HEK293 (cell line): ENCODE results near the gene MDN1.

ENCODE experiments used
- AEBP2 ChIP-seq: fragments of 450-650 bp; formaldehyde crosslinking; IDR thresholded peaks from 2 replicates; pipeline ENCODE4 v1.5.1; 2016; ENCODE audit warnings: missing biosample characterization, missing genetic modification characterization, borderline replicate concordance
- EGR2 ChIP-seq: fragments of 450-650 bp; formaldehyde crosslinking; IDR thresholded peaks from 2 replicates; pipeline ENCODE4 v1.5.1; 2016; ENCODE audit warnings: low read depth, missing biosample characterization, missing genetic modification characterization
- MZF1 ChIP-seq: fragments of 450-650 bp; formaldehyde crosslinking; IDR thresholded peaks from 2 replicates; pipeline ENCODE4 v1.5.1; 2017; ENCODE audit warnings: missing biosample characterization, missing genetic modification characterization, borderline replicate concordance
- PATZ1 ChIP-seq: fragments of 450-650 bp; formaldehyde crosslinking; IDR thresholded peaks from 2 replicates; pipeline ENCODE4 v1.5.1; 2016; ENCODE audit warnings: missing biosample characterization, missing genetic modification characterization
- PRDM1 ChIP-seq: fragments of 450-650 bp; formaldehyde crosslinking; IDR thresholded peaks from 2 replicates; pipeline ENCODE4; 2016; ENCODE audit warnings: missing biosample characterization, missing genetic modification characterization
- RBAK ChIP-seq: fragments of 450-650 bp; formaldehyde crosslinking; IDR thresholded peaks from 2 replicates; pipeline ENCODE4 v1.5.1; 2016; ENCODE audit warnings: missing biosample characterization, missing genetic modification characterization
- REST ChIP-seq: fragments of 450-650 bp; formaldehyde crosslinking; IDR thresholded peaks from 2 replicates; pipeline ENCODE4 v1.5.1; 2016; ENCODE audit warnings: missing biosample characterization, missing genetic modification characterization
- ZBTB21 ChIP-seq: fragments of 450-650 bp; formaldehyde crosslinking; IDR thresholded peaks from 2 replicates; pipeline ENCODE4 v1.5.1; 2017; ENCODE audit warnings: missing biosample characterization, missing genetic modification characterization
- ZFP3 ChIP-seq: fragments of 450-650 bp; formaldehyde crosslinking; IDR thresholded peaks from 2 replicates; pipeline ENCODE4 v1.5.1; 2016; ENCODE audit warnings: low read depth, missing biosample characterization, missing genetic modification characterization
- ZNF2 ChIP-seq: fragments of 450-650 bp; formaldehyde crosslinking; IDR thresholded peaks from 2 replicates; pipeline ENCODE4 v1.5.1; 2016; ENCODE audit warnings: missing biosample characterization, missing genetic modification characterization
- ZNF202 ChIP-seq: fragments of 450-650 bp; formaldehyde crosslinking; IDR thresholded peaks from 2 replicates; pipeline ENCODE4 v1.5.1; 2016; ENCODE audit warnings: missing biosample characterization, missing genetic modification characterization, borderline replicate concordance
- ZNF324 ChIP-seq: fragments of 450-650 bp; formaldehyde crosslinking; IDR thresholded peaks from 2 replicates; pipeline ENCODE4 v1.5.1; 2016; ENCODE audit warnings: missing biosample characterization, missing genetic modification characterization
- ZNF37A ChIP-seq: fragments of 450-650 bp; IDR thresholded peaks from 2 replicates; pipeline ENCODE4 v1.5.1; 2018; ENCODE audit warnings: missing biosample characterization, missing genetic modification characterization
- ZNF391 ChIP-seq: fragments of 450-650 bp; formaldehyde crosslinking; IDR thresholded peaks from 2 replicates; pipeline ENCODE4 v1.5.1; 2016; ENCODE audit warnings: low read depth, missing biosample characterization, missing genetic modification characterization, borderline replicate concordance
- ZNF555 ChIP-seq: fragments of 450-650 bp; formaldehyde crosslinking; conservative IDR thresholded peaks from 2 replicates; pipeline ENCODE4 v1.5.1; 2017; ENCODE audit warnings: missing biosample characterization, mild to moderate bottlenecking, missing genetic modification characterization, inconsistent platforms
- ZNF561 ChIP-seq: fragments of 450-650 bp; IDR thresholded peaks from 2 replicates; pipeline ENCODE4 v1.5.1; 2018; ENCODE audit warnings: missing biosample characterization, missing genetic modification characterization, borderline replicate concordance
- ZNF571 ChIP-seq: fragments of 450-650 bp; formaldehyde crosslinking; IDR thresholded peaks from 2 replicates; pipeline ENCODE4 v1.5.0; 2017; ENCODE audit warnings: missing biosample characterization, missing genetic modification characterization
- ZNF580 ChIP-seq: fragments of 450-650 bp; formaldehyde crosslinking; IDR thresholded peaks from 2 replicates; pipeline ENCODE4 v1.5.1; 2016; ENCODE audit warnings: missing biosample characterization, missing genetic modification characterization
- ZNF600 ChIP-seq: fragments of 450-650 bp; formaldehyde crosslinking; IDR thresholded peaks from 2 replicates; pipeline ENCODE4 v1.5.1; 2016; ENCODE audit warnings: missing biosample characterization, missing genetic modification characterization
- ZNF660 ChIP-seq: fragments of 450-650 bp; IDR thresholded peaks from 2 replicates; pipeline ENCODE4 v1.5.1; 2018; ENCODE audit warnings: missing biosample characterization, mild to moderate bottlenecking, missing genetic modification characterization
- ZNF704 ChIP-seq: fragments of 450-650 bp; formaldehyde crosslinking; IDR thresholded peaks from 2 replicates; pipeline ENCODE4 v1.5.1; 2016; ENCODE audit warnings: missing biosample characterization, missing genetic modification characterization
- ZNF76 ChIP-seq: fragments of 450-650 bp; formaldehyde crosslinking; IDR thresholded peaks from 2 replicates; pipeline ENCODE4; 2016; ENCODE audit warnings: low read depth, missing biosample characterization, missing genetic modification characterization, borderline replicate concordance
- TF ChIP-seq, protein P1 (sequence below): fragments of 450-650 bp; formaldehyde crosslinking; IDR thresholded peaks from 2 replicates; pipeline ENCODE4 v1.5.1; 2016; ENCODE audit warnings: missing biosample characterization, missing genetic modification characterization
- TF ChIP-seq, protein P2 (sequence below): fragments of 450-650 bp; formaldehyde crosslinking; IDR thresholded peaks from 2 replicates; pipeline ENCODE4 v1.5.1; 2016; ENCODE audit warnings: missing biosample characterization, missing genetic modification characterization

Gene MDN1

DNA sequence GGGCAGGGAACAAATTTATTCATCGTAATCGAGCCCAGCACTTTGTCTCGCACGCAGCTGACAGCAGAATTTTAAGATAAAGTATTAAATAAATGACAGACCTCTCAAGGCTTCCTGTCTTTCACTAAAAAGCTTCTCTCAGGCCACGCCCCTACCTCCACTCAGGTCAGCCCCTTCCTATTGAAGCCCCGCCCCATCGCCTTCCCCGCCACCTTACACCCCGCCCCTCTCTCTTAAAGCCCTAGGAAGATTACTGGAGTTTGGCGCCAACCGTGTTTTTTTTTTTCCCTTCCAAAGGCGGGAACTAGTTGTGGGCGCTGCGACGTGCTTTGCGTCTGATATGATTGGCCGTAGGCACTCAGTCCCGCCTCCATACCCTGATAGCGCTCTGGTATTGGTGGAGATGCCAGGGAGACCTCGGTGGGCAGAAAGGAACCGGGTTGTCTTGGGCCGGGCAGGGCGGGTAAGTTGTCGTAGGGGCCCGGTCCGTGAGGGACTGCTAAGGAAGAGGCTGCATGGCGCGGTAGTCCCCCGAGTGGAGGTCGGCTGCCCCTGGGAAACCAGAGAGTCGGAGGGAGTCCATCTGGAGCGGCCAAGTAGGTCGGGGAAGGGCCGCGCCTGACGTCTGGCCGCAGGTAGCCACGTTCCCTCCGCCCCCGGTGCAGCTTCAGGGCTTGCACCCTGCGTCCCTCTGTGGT lies 10.0 kb upstream of the MDN1 start, which contains the start of gene CASP8AP2 (continued):
- peak; percentile 68 for TF ChIP-seq REST (tag by site-specific recombination)
- 0 out of 2 replicates have a peak, but pooled peaks have one; percentile 15 for TF ChIP-seq ZNF324 (tag by site-specific recombination)
- TF ChIP-seq EGR2, result peak; percentile 60
- TF ChIP-seq ZNF704 (tag by site-specific recombination), result no peak
- no peak for TF ChIP-seq RBAK
- TF ChIP-seq ZNF555, result no peak
- TF ChIP-seq ZNF580 (tag by site-specific recombination), result peak; percentile 100
- TF ChIP-seq PRDM1, result no peak
- TF ChIP-seq PATZ1 (tag by site-specific recombination), result peak; percentile 61
- TF ChIP-seq ZFP3 (tag by site-specific recombination), result no peak
- TF ChIP-seq ZNF76, result peak; percentile 71; the same call in 1 of the 2 replicates
- no peak for TF ChIP-seq AEBP2
- peak; percentile 69; the same call in 1 of the 2 replicates for TF ChIP-seq ZNF600
- peak; percentile 59; the same call in 1 of the 2 replicates for TF ChIP-seq ZNF391 (tag by site-specific recombination)
- no peak for TF ChIP-seq ZBTB21 (tag by site-specific recombination)
- peak; percentile 74; the same call in 1 of the 2 replicates for TF ChIP-seq ZNF561 (tag by site-specific recombination)
- no peak for TF ChIP-seq ZNF202 (tag by site-specific recombination)
- no peak for TF ChIP-seq ZNF571
- 0 out of 2 replicates have a peak, but pooled peaks have one; percentile 9 for TF ChIP-seq ZNF660 (tag by site-specific recombination)
- peak; percentile 57 for TF ChIP-seq ZNF2 (tag by site-specific recombination)
- TF ChIP-seq ZNF37A, result no peak
- TF ChIP-seq, protein P1, sequence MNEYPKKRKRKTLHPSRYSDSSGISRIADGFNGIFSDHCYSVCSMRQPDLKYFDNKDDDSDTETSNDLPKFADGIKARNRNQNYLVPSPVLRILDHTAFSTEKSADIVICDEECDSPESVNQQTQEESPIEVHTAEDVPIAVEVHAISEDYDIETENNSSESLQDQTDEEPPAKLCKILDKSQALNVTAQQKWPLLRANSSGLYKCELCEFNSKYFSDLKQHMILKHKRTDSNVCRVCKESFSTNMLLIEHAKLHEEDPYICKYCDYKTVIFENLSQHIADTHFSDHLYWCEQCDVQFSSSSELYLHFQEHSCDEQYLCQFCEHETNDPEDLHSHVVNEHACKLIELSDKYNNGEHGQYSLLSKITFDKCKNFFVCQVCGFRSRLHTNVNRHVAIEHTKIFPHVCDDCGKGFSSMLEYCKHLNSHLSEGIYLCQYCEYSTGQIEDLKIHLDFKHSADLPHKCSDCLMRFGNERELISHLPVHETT (tag by site-specific recombination), result no peak
- TF ChIP-seq MZF1 (tag by site-specific recombination), result no peak
- TF ChIP-seq, protein P2, sequence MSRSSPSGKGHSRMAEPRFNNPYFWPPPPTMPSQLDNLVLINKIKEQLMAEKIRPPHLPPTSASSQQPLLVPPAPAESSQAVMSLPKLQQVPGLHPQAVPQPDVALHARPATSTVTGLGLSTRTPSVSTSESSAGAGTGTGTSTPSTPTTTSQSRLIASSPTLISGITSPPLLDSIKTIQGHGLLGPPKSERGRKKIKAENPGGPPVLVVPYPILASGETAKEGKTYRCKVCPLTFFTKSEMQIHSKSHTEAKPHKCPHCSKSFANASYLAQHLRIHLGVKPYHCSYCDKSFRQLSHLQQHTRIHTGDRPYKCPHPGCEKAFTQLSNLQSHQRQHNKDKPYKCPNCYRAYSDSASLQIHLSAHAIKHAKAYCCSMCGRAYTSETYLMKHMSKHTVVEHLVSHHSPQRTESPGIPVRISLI, result peak; percentile 99
